GM13977 (cell line): ENCODE data around the gene SETDB2.

Experiments
- DNase-seq: peaks from one replicate; pipeline ENCODE4 v3.0.0; 2012; ENCODE audit warnings: low spot score
- CTCF ChIP-seq: IDR thresholded peaks from 2 replicates; pipeline ENCODE4 v1.5.1; 2012; ENCODE audit warnings: mild to moderate bottlenecking, control low read depth; ENCODE audit not compliant: insufficient read depth; ENCODE audit errors: extremely low read depth, missing control alignments
- in situ Hi-C: fragments of 300-500 bp; cut with MboI; formaldehyde crosslinking; loops from one replicate; pipeline ENCODE4 v1.12.0; 2022; ENCODE audit warnings: low sequenced_read_pairs, low pct_unique_long_range_greater_than_20kb, mixed read lengths, inconsistent platforms; ENCODE audit not compliant: unreplicated experiment

The SETDB2 gene

GRCh38 chr13:49450105-49450819 lies 6.2 kb downstream of the SETDB2 start:
- in situ Hi-C loops, result no loop called here
- no peak for TF ChIP-seq CTCF
- no peak for DNase-seq

- in situ Hi-C loops, result no loop called here
- TF ChIP-seq CTCF, result no peak
- no peak for DNase-seq
Measured at GRCh38 chr13:49452725-49453457, 8.8 kb downstream of the SETDB2 start.

GRCh38 chr13:49453465-49453864 lies 9.4 kb downstream of the SETDB2 start:
- in situ Hi-C loops, result no loop called here
- TF ChIP-seq CTCF, result no peak
- no peak for DNase-seq

- no peak for TF ChIP-seq CTCF
- in situ Hi-C loops, result no loop called here
- peak; percentile 59 for DNase-seq
Measured at GRCh38 chr13:49454388-49455006, 10.4 kb downstream of the SETDB2 start.

GRCh38 chr13:49455007-49455398 lies 10.9 kb downstream of the SETDB2 start:
- TF ChIP-seq CTCF, result no peak
- in situ Hi-C loops, result no loop called here
- DNase-seq, result no peak

GRCh38 chr13:49456156-49456555 lies 12.1 kb downstream of the SETDB2 start:
- no peak for TF ChIP-seq CTCF
- in situ Hi-C loops, result no loop called here
- no peak for DNase-seq
